Measurements from ENCODE around the gene MTPN. TPM values are rescaled to one million over a fixed set of nuclear protein-coding genes. Genes with fewer than 3 reads are reported as not detected.
A peak's percentile ranks its signal among the peaks of the same experiment; 100 is the strongest.

MTPN gene
- polyA plus RNA-seq, 3 donors: 73.6 to 156 (median 142) TPM

GRCh38 chr7:135958173-135958572 is 19.0 kb downstream of the MTPN start:
- H3K4me3 Mint-ChIP-seq: no peak overlapping the region
- Histone ChIP-seq H4K20me1 (ENCODE audit: insufficient read depth, low read length) (peaks cover 100% of the 10 kb centered on the region), H3K79me2 (ENCODE audit: insufficient read depth, low read length) (peaks cover 100% of the 10 kb centered on the region), H2AFZ (ENCODE audit: insufficient read depth, low read depth, low read length, poor library complexity, severe bottlenecking) (no peak overlapping the region), H3K9me3 (replicated peaks in 1 of 2; ENCODE audit: control insufficient read depth in 1 of 2, insufficient read depth in 1 of 2, low read length in 2 of 2) (no peaks in the 10 kb centered on the region), H3K4me1 (ENCODE audit: control insufficient read depth in 1 of 2, insufficient read depth in 2 of 2, low read length in 2 of 2) (peaks cover 10 to 19% of the 10 kb centered on the region in 2 donors), H3K4me2 (replicated peaks; ENCODE audit: extremely low read depth, low read length, poor library complexity, severe bottlenecking) (no peak overlapping the region), H3K36me3 (replicated peaks in 1 of 2; ENCODE audit: control insufficient read depth in 1 of 2, insufficient read depth in 2 of 2, low read length in 2 of 2) (peaks cover 9 to 44% of the 10 kb centered on the region in 2 donors), H3K27me3 (ENCODE audit: control insufficient read depth in 2 of 2, insufficient read depth in 2 of 2, low read length in 2 of 2) (no peaks in the 10 kb centered on the region), H3K27ac (ENCODE audit: low read depth in 1 of 2, low read length in 2 of 2) (no peak overlapping the region), H3K9ac (ENCODE audit: insufficient read depth, low read length, poor library complexity, severe bottlenecking) (no peak overlapping the region), H3K4me3 (replicated peaks in 1 of 3; ENCODE audit: low read depth in 2 of 3, low read length in 3 of 3) (no peak overlapping the region)
- intact Hi-C loops (cut with micrococcal nuclease): no loop called here
- no peak for TF ChIP-seq CTCF (IDR thresholded peaks at IDR 0.05)
- H3K9me3 Mint-ChIP-seq: no peaks in the 10 kb centered on the region
- WGBS (ENCODE audit: insufficient coverage): no CpG with 5 or more reads among the region's 1 CpG
- H3K36me3 Mint-ChIP-seq: peaks cover 34% of the 10 kb centered on the region in 2 donors
- DNase-seq: no peak
- H3K27ac Mint-ChIP-seq: no peak overlapping the region
- peaks cover 0 to 2% (median 0%) of the 10 kb centered on the region in 3 donors for H3K27me3 Mint-ChIP-seq (ENCODE audit: low read depth in 3 of 3)
- peaks cover 29% of the 10 kb centered on the region for H3K4me1 Mint-ChIP-seq

- Histone ChIP-seq H3K27ac (ENCODE audit: low read depth in 1 of 2, low read length in 2 of 2) (peak overlapping the region in 1 of 2 donors; percentile 15), H3K4me3 (replicated peaks in 1 of 3; ENCODE audit: low read depth in 2 of 3, low read length in 3 of 3) (no peak overlapping the region), H3K4me2 (replicated peaks; ENCODE audit: extremely low read depth, low read length, poor library complexity, severe bottlenecking) (no peak overlapping the region), H4K20me1 (ENCODE audit: insufficient read depth, low read length) (peaks cover 100% of the 10 kb centered on the region), H3K79me2 (ENCODE audit: insufficient read depth, low read length) (peaks cover 100% of the 10 kb centered on the region), H3K9ac (ENCODE audit: insufficient read depth, low read length, poor library complexity, severe bottlenecking) (no peak overlapping the region), H3K36me3 (replicated peaks in 1 of 2; ENCODE audit: control insufficient read depth in 1 of 2, insufficient read depth in 2 of 2, low read length in 2 of 2) (peaks cover 9 to 45% of the 10 kb centered on the region in 2 donors), H3K9me3 (replicated peaks in 1 of 2; ENCODE audit: control insufficient read depth in 1 of 2, insufficient read depth in 1 of 2, low read length in 2 of 2) (no peaks in the 10 kb centered on the region), H2AFZ (ENCODE audit: insufficient read depth, low read depth, low read length, poor library complexity, severe bottlenecking) (no peak overlapping the region), H3K27me3 (ENCODE audit: control insufficient read depth in 2 of 2, insufficient read depth in 2 of 2, low read length in 2 of 2) (no peaks in the 10 kb centered on the region), H3K4me1 (ENCODE audit: control insufficient read depth in 1 of 2, insufficient read depth in 2 of 2, low read length in 2 of 2) (peaks cover 10 to 19% of the 10 kb centered on the region in 2 donors)
- H3K4me3 Mint-ChIP-seq: no peak overlapping the region
- intact Hi-C loops (cut with micrococcal nuclease): no loop called here
- peaks cover 31% of the 10 kb centered on the region for H3K4me1 Mint-ChIP-seq
- H3K27ac Mint-ChIP-seq: peak overlapping the region in 2 of 7 donors; percentile 31 to 63
- H3K27me3 Mint-ChIP-seq (ENCODE audit: low read depth in 3 of 3): peaks cover 0 to 2% (median 2%) of the 10 kb centered on the region in 3 donors
- peaks cover 37 to 38% of the 10 kb centered on the region in 2 donors for H3K36me3 Mint-ChIP-seq
- no peak for DNase-seq
- TF ChIP-seq CTCF (IDR thresholded peaks at IDR 0.05): no peak
- no peaks in the 10 kb centered on the region for H3K9me3 Mint-ChIP-seq
- WGBS (ENCODE audit: insufficient coverage): no CpG with 5 or more reads among the region's 2 CpGs
Observed at GRCh38 chr7:135957627-135958026, 19.5 kb downstream of the MTPN start.

All from CD14-positive monocyte (primary cell).